ENCODE measurements around the gene PLB1. TPM values are rescaled to one million over a fixed set of nuclear protein-coding genes. Genes with fewer than 3 reads are reported as not detected.

The PLB1 gene
- total RNA-seq, 2 donors from 2014 or later: 1.0 to 12.9 TPM

DNA sequence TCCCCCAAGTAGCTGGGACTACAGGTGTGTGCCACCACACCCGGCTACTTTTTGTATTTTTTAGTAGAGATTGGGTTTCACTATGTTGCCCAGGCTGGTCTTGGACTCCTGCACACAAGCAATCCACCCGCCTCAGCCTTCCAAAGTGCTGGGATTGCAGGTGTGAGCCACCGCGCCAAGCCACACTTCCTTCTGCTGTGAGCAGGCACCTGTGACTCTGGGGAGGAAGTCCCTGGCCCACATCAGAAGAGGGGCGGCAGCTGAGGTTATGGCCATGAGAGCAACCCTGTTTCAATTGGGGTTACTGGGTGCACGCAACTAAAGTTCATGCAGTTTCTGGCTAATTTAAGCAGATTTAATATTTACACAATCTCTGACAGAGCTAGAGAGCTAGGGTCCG is 91.0 kb downstream of the PLB1 start:
- Histone ChIP-seq H3K4me3 (no peak overlapping the region), H3K9me3 (no peaks in the 10 kb centered on the region), H3K27ac (no peak overlapping the region), H3K27me3 (no peaks in the 10 kb centered on the region), H3K4me1 (no peaks in the 10 kb centered on the region), H3K36me3 (replicated peaks in 1 of 2; ENCODE audit: insufficient read depth in 1 of 2, low read depth in 2 of 2) (no peaks in the 10 kb centered on the region)
- ATAC-seq (no peak), DNase-seq (no peak)
- 77 to 83% methylated on average over 7 of the region's 7 CpGs for WGBS, 2 donors
- TF ChIP-seq CTCF (IDR thresholded peaks at IDR 0.05): no peak
- no peak for TF ChIP-seq POLR2A (IDR thresholded peaks at IDR 0.05)
- intact Hi-C loops (cut with DNase I): no loop called here

DNA sequence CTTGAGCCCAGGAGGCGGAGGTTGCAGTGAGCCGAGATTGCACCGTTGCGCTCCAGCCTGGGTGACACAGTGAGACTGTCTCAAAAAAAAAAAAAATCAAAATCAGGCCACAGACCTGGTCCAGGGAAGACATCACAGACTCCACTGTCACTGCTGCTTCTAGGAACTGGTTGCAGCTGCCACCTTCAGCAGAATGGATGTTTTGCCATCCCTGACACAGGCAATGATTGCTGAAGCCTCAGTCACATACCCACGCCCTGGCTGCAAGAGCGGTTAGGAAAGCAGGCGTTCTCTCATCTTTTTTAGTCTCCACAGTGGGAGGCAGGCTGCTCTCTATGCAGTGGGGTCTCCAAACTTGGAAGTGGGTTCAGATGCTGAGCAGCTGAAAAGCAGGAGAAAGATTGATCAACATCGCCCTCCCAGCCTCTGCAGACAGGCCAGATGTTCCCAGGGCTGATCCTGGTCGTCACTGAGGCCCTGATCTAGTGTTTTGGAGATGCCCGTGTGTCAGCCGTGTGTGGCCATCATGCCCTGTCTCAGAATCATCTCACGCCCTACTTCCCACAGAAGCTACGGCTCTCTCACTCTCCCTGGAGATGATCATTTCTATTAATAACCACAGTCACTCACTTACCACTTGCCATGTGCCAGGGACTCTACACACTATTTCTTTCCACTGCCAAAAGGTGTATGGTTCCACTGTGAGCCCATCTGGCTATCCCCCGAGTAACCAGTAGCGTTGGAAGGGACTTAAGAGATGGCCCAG is 91.8 kb downstream of the PLB1 start:
- Histone ChIP-seq H3K4me1 (no peaks in the 10 kb centered on the region), H3K36me3 (replicated peaks in 1 of 2; ENCODE audit: insufficient read depth in 1 of 2, low read depth in 2 of 2) (no peaks in the 10 kb centered on the region), H3K27ac (no peak overlapping the region), H3K4me3 (no peak overlapping the region), H3K9me3 (no peaks in the 10 kb centered on the region), H3K27me3 (no peaks in the 10 kb centered on the region)
- TF ChIP-seq CTCF (IDR thresholded peaks at IDR 0.05) (no peak), POLR2A (IDR thresholded peaks at IDR 0.05) (no peak)
- 69 to 71% methylated on average over 14 to 15 of the region's 15 CpGs for WGBS, 2 donors
- no peak for ATAC-seq
- intact Hi-C loops (cut with DNase I): no loop called here
- DNase-seq: peak in 2 of 4 donors; percentile 29 to 34

DNA sequence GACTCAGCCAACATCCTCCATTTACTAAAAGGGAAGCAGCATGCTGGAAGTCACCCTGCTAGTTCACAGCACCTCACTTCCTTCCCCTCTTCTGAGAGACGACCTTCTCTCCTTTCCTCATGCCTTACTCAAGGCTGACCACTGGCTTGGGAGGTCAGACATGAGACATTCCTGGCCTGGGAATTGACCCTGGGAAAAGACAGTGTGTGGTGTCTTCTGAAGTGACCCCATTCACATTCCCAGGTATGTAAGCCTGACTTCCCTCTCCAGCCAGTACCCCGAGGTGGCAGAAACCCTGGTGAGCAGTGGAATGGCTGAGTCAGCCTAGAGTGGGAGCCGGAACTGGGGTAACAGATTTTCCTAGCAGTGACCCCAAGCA is 92.4 kb downstream of the PLB1 start:
- no peaks in the 10 kb centered on the region for H3K4me1 ChIP-seq
- TF ChIP-seq POLR2A (IDR thresholded peaks at IDR 0.05): no peak
- no peak for TF ChIP-seq CTCF (IDR thresholded peaks at IDR 0.05)
- no peak for ATAC-seq
- intact Hi-C loops (cut with DNase I): no loop called here
- H3K4me3 ChIP-seq: no peak overlapping the region
- H3K9me3 ChIP-seq: no peaks in the 10 kb centered on the region
- no peaks in the 10 kb centered on the region for H3K36me3 ChIP-seq (replicated peaks in 1 of 2; ENCODE audit: insufficient read depth in 1 of 2, low read depth in 2 of 2)
- no peak overlapping the region for H3K27ac ChIP-seq
- DNase-seq: peak in 1 of 4 donors; percentile 26
- 44 to 56% methylated on average over 3 of the region's 3 CpGs for WGBS, 2 donors
- no peaks in the 10 kb centered on the region for H3K27me3 ChIP-seq

GRCh38 chr2:28589746-28590463 is 94.0 kb downstream of the PLB1 start:
- Histone ChIP-seq H3K27ac (no peak overlapping the region), H3K4me1 (peaks cover 10% of the 10 kb centered on the region), H3K9me3 (no peaks in the 10 kb centered on the region), H3K27me3 (no peaks in the 10 kb centered on the region), H3K36me3 (replicated peaks in 1 of 2; ENCODE audit: insufficient read depth in 1 of 2, low read depth in 2 of 2) (no peaks in the 10 kb centered on the region), H3K4me3 (no peak overlapping the region)
- no peak for ATAC-seq
- DNase-seq: no peak
- TF ChIP-seq POLR2A (IDR thresholded peaks at IDR 0.05) (no peak), CTCF (IDR thresholded peaks at IDR 0.05) (no peak)
- WGBS, 2 donors: 76 to 78% methylated on average over 15 of the region's 15 CpGs
- intact Hi-C loops (cut with DNase I): no loop called here
